RWPE1 (cell line): ENCODE results near the gene KCNC4.

Source experiments
- CTCF ChIA-PET: fragments of 350-600 bp; sonication (Branson Sonifier 250); formaldehyde crosslinking; extraction: SDS; loops from one replicate; lab custom pipeline; 2021; lab: Yijun Ruan, JAX
- POLR2A ChIA-PET: fragments of 400-600 bp; formaldehyde crosslinking; extraction: SDS; loops from one replicate; lab custom pipeline; 2020; ENCODE audit warnings: antibody characterized with exemption; ENCODE audit not compliant: low non-redundant PET; lab: Yijun Ruan, JAX
- DNase-seq: peaks from one replicate; pipeline ENCODE4 v3.0.0; 2012; ENCODE audit warnings: low spot score
- H3K27ac ChIP-seq: fragments of 450-650 bp; 2 replicates; pipeline ENCODE4 v1.5.1; 2017
- TF ChIP-seq, protein P1 (sequence below): fragments of 450-650 bp; conservative IDR thresholded peaks from 2 replicates; pipeline ENCODE4 v1.5.1; 2017; ENCODE audit warnings: low read depth, mild to moderate bottlenecking

Gene KCNC4

GRCh38 chr1:110243574-110243973 is 33.5 kb downstream of the KCNC4 start:
- TF ChIP-seq, protein P1, sequence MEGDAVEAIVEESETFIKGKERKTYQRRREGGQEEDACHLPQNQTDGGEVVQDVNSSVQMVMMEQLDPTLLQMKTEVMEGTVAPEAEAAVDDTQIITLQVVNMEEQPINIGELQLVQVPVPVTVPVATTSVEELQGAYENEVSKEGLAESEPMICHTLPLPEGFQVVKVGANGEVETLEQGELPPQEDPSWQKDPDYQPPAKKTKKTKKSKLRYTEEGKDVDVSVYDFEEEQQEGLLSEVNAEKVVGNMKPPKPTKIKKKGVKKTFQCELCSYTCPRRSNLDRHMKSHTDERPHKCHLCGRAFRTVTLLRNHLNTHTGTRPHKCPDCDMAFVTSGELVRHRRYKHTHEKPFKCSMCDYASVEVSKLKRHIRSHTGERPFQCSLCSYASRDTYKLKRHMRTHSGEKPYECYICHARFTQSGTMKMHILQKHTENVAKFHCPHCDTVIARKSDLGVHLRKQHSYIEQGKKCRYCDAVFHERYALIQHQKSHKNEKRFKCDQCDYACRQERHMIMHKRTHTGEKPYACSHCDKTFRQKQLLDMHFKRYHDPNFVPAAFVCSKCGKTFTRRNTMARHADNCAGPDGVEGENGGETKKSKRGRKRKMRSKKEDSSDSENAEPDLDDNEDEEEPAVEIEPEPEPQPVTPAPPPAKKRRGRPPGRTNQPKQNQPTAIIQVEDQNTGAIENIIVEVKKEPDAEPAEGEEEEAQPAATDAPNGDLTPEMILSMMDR, result no peak
- 0 out of 2 replicates have a peak overlapping the region, but pooled peaks have one; percentile 5 for H3K27ac ChIP-seq
- ChIA-PET CTCF (interaction anchor here (1.4 kb wide), 1 partner anchor 252 kb away, joined by 4 read pairs; no protein-coding TSS in a partner anchor), POLR2A (no interaction called here)
- no peak for DNase-seq

DNA sequence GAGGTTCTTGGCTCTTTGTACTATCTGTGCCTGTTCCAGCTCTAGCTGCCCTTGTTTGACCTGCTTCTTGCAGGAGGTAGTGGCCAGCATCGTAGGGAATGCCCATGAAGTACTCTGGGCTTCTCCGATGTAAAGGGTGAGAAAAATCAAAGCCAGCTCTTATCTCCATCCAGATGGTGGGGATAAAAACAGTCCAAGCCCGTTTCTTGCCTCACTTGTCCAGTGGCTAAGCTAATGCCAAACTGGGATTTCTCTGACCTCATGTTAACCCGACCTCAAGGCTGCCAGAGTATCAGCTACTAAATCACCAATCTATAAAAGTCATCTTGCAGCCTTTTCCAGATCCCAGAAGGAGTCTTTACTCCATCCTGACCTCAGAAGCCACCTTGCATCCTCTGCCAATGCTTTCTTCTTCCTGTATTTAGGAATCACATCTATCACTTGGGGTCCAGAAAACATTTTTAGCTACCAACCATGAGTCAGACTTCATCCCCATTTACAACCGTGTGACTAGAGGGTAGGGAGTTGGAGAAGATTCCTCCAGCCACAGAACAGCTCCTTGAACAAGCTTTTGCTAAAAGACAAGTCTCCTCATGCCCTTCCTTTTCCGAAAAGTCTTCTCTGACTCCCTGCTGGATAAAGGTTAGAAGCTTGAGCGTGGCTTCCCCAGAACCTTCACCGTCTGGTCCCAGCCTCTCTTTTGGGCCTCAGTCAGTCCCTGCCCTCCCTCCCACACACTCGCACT is 35.9 kb downstream of the KCNC4 start:
- ChIA-PET CTCF (interaction anchor here (0.7 to 1.6 kb wide), 2 partner anchors 67 to 316 kb away, joined by 3 to 4 read pairs; no protein-coding TSS in a partner anchor), POLR2A (no interaction called here)
- TF ChIP-seq, protein P1, result no peak
- DNase-seq, result no peak
- no peak overlapping the region for H3K27ac ChIP-seq

GRCh38 chr1:110248746-110249145 is 38.6 kb downstream of the KCNC4 start:
- no peak for DNase-seq
- H3K27ac ChIP-seq, result no peak overlapping the region
- ChIA-PET POLR2A (no interaction called here), CTCF (no interaction called here)
- TF ChIP-seq, protein P1, result no peak

- no peak for DNase-seq
- CTCF ChIA-PET, result no interaction called here
- TF ChIP-seq, protein P1, result no peak
- no peak overlapping the region for H3K27ac ChIP-seq
- POLR2A ChIA-PET, result no interaction called here
Observed at GRCh38 chr1:110249256-110249655, 39.1 kb downstream of the KCNC4 start.

- POLR2A ChIA-PET, result no interaction called here
- DNase-seq, result no peak
- TF ChIP-seq, protein P1, result no peak
- H3K27ac ChIP-seq, result no peak overlapping the region
- CTCF ChIA-PET, result interaction anchor here (0.7 kb wide), 1 partner anchor 49 kb away, joined by 3 read pairs; no protein-coding TSS in a partner anchor
Observed at GRCh38 chr1:110250008-110250407, 39.9 kb downstream of the KCNC4 start.

DNA sequence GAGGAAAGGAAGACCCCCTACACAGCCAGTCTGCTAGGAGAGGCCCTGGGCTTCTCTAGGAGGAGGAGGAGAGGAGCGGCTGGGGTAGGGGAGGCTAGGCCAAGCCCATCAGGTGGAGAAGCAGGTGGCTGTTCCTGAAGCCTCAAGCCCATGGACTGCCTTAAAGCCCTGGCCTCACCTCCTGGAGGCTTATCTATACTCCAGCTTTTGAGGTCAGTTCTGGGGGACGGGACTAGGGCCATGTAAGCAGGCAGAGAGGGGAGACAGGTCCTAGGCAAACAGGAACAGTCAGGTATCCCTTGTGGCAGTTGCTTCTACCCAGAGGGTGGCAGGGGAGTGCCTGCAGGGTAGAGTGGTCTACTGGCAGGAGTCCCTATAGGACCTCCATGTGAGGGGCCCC is 40.6 kb downstream of the KCNC4 start:
- no peak overlapping the region for H3K27ac ChIP-seq
- ChIA-PET CTCF (no interaction called here), POLR2A (no interaction called here)
- TF ChIP-seq, protein P1, result no peak
- no peak for DNase-seq
